Stimulated activated CD4-positive, alpha-beta T cell treated with anti-CD3 and anti-CD28 coated beads, Interleukin-1b, Interleukin-23, amount 100 ng/mL, for 1 hour (primary cell): Measurements from ENCODE around the gene MAPKAP1.

Source experiments
- DNase-seq, 2 donors: peaks; one replicate each; pipeline ENCODE4 v3.0.0-alpha.2; 2020; ENCODE audit warnings: low read depth in 2 of 2

The MAPKAP1 gene

DNA sequence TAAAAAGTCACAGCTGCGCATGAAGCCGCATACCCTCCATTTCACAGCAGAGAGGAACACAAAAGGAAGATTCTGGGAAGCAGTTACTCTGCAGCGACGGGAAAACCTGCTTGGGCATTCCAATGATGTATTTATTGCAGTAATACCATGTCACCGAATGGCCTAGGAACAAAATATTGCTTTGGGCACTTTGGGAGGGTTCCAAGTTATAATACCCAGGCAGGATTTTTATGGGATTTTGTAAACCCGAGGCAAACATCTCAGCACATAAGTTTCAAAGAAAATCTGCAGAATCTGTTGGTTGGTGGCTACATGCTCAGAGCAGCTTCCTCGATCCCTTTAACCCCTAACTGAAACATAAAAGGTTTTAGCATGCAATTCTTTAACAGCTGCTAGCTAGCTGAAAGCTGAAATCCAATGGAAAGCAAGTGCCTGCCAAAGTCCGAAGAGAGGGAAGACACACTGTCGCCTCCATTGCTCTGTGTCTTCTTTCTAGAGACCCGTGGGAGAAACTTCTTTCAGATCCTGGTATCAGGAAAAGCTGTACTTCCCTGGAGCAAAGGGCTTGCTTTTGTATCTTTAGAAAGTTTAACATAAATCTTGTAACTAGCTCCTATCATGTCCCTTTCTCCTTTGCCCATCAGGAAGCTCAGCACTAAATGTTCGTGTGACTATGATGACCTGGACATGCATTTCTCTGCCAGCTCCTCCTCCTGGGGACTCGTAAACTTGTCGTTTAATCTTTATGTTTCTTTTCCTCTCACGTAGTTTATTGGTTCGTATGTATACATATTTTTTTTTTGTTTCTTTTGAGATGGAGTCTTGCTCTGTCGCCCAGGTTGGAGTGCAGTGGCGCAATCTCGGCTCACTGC lies 195.0 kb downstream of the MAPKAP1 start:
- DNase-seq: no peak

DNA sequence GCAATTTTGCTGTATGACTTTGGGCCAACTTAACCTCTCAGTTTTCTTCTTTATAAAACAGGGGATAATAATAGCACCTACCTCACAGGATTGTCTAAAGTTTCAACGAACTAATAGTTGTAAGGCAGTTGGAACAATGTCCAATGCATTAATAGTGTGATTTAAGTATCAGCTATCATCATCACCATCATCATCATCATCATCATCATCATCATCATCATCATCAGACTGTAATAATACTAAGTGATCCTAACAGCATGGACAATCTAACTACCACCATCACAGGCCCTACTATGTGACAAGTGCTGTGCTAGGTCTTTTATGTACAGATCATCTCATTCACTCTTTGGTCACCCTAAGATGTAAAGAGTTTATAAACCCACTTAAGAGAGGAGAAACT lies 196.0 kb downstream of the MAPKAP1 start:
- DNase-seq: no peak

DNA sequence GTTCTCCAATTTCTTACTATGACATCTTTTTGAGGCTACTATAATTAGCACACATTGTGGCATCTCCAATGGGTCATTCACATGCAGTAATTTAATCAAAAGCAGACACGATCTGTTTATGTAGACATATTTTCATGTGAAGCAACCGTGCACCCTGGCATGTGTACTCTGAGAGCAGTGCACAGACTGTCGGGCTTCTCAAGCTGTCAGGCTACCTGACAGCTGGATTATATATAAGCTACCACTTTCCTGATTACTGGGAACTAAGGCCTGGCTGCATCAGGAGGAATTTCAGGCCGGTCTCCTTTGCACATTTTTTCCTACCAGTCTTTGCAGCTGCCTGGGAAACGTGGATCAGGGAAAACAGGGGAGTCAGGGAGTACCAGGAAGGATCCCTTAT lies 197.5 kb downstream of the MAPKAP1 start:
- DNase-seq: no peak

DNA sequence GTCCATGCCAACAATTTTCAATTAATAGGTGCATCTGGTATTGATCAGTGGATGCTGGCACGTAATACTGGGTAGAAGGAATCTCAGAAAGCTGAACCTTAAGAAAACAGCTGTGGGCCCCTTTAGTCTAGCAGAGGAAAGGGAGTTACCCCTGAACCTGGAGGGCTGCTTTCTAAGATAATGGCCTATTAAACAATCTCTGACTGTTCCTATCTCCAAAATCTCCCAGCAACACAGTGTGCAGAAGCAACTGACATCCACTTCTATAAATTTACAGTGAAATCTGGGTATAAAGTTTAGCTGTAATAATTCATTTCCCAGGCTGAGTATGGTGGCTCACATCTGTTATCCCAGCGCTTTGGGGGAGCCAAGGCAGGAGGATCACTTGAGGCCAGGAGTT lies 198.8 kb downstream of the MAPKAP1 start:
- DNase-seq: no peak

DNA sequence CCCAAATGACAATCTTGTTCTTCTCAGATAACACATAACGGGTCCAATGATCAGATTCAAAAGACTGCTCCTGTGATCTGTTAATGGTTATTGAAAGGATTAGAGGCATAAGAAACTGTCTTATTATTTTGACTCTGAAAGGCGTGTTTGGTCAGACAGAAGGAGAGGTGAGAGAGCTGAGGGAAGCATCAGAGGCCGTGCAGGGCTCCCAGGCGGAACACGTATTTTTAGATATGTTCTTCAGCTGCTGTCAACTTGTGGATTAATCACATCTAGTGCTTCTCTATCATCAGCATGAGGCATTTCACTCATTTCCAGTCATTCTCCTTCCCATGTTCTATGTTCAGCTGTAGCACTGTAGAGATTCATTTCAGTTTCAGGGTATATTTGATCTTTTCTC lies 199.8 kb downstream of the MAPKAP1 start:
- DNase-seq: no peak

DNA sequence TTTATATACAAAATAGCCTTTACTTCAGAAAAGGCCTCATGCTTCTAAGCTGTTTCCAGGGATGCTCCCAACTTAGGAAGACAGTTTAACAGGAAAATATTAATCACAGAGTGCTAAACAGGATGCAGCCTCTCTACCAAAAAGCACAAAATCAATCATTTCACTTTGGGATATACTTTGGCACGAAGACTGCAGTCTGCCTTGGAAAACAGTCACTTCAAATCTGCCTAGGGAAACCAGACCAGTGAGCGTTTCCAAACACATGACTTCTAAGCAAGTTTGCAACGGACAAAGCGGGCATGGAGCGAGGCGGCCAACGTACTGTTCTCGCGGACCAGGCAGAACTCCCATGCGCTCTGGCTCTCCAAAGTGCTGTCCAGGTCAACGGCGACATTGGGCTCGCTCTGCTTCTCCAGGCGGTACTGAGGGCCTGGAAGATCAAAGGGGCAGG lies 201.0 kb downstream of the MAPKAP1 start:
- DNase-seq: no peak

DNA sequence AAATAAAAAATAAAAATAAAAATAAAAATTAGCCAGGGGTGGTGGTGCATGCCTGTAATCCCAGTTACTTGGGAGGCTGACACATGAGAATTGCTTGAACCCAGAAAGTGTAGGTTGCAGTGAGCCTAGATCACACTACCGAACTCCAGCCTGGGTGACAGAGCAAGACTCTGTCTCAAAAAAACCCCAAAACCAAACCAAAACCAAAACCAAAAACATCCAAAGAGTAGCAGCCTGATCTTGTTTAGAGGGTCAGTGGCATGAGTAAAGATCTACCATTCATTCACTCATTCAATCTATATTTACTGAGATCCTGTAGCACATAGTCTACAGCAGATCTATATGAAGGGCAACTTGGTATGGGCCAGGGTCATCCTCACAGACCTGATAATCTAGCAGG lies 202.4 kb downstream of the MAPKAP1 start:
- DNase-seq: no peak

DNA sequence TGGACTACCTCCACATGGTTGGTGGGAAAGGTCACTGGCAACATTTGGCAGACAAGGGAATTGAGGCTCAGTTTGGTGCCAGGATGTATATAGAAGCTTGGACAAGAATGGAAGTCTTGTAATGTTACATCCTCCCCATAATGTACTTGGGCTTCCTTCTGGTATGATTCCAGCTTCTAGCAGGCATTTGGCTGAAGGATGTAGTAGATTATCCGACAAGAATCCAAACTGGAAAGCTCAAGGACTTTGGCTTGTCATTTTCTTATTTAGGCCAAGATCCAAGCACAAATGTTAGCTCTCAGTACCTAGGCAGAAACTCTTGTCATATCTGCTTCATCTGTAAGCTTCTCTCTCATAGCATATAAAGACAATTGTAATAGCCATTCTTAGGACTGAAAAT lies 209.1 kb downstream of the MAPKAP1 start:
- no peak for DNase-seq

DNA sequence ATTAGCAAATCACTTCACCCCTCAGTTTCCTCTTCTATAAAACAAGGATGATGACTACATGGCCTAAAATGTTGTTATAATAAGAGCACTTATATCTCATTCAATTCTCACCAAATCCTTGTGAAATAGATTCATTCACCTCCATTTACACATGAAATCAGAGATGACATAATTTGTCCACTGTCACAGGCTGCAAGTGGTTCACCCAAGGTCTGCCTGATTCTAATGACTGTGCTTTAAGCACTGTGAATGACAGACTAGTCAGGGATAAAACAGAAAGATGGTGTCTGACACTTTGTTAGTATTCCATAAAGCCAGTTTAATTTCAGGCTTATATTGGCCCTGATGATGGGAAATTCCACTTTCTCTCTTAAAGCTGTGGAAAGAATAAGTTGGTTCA lies 209.5 kb downstream of the MAPKAP1 start:
- no peak for DNase-seq

DNA sequence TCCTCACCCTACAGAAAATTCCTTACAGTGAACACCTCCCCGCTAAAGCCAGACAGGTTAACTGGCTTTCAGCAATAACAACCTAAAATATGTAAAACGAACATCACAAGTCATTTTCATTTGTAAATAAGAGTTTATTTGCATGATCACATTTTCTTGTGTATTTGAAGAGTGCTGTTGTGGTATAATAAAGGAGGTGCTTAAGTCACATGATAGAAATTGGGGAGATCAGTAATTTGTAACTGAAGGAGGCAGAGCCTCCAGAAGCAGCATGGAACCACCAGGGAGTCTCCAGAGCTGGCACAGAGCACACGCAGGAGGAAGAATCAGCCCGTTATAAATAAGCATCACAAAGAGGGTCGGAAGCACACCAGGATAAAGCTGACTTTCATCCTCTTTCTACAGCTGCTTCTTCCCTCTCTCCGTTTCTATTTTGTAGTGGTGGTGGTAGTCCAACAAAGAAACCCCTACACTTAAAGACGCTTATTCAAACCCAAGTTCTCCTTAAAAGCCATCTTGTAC lies 210.6 kb downstream of the MAPKAP1 start:
- DNase-seq: no peak

DNA sequence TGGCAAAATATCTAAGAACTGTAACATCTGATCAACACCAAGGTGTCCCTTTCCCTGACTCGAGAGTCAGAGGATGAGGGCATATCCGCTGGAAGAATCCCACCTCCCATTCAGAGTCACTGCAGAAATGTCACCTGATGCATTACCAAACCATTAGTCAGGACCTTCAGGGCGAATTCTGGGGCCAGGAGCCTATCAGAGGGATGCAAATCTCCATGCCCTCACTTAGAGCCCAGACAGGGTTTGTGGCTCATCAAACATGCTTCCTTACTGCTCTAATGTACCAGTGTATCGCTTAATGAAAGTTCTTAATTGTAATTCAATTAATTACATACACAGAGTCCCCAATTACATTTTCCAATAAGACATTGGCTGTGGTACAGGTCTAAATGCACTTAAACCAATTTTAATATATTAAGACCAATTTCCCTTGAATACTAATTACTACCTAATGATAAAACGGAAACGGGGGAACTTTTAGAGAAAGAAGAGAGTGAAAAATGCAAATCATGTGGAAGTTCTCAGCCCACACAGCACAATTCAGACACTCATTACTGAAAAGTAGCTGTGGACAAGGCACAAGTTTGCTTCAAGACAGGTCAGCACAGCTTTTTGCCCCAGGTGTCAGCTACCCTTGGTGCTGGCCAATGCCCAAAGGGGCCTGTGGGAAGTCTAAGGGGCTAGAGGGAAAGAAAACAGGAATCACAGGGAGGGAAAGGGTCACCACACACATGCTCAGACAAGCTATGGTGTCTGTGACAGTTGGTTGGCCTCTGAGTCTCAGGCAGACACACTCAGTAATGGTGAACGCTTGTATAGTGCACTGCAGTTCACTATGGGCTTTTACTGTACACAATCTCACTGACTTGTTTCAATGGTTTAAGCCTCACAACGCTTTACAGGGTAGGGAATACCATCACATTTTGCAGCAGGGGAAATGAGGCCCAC lies 211.6 kb downstream of the MAPKAP1 start:
- no peak for DNase-seq

DNA sequence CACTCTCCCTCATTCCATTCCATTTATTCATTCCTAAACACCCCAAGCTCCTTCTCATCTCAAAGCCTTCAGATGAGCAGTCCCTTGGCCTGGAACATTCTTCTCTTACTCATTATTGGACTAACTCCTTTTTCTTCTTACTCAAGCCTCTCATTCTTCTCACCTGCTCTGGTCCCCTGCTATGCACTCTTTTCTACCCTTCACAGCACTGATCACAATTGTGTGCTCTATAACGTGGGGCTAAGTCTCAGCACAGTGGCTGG lies 212.4 kb downstream of the MAPKAP1 start:
- no peak for DNase-seq

DNA sequence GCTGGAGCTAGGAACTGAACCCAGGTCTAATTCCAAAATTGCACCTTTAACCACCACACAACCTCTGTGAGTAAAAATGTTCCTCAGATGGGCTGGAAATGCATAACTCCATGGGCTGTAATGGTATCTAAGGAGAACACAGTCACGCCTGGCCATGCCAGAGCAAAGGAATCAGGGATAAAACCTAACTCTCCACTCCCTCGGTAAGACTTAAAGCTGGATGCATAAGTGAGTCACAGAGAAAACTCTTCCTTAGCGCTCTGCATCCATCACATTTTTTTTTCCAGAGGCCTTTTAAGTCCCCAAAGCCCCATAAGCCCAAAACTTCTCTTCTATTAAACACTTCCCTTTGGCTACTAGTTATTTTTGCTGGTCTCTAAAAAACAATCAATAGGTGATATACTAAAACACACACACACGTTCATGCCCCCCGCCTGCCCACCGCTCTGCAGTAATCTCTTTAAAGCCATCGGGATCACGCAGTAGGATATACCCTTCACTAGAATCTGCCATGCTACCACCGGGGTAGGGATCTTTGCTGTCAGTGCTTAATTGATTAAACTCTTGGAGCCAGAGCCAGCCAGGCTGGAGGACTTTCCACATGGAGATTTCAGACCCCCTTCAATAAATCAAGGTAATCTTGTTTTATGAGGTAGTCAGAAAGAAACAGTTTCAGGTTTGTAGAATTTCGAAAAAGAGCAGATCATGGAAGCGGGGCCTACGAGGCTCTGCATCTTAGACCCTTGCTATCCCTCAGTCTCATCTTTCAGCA lies 212.9 kb downstream of the MAPKAP1 start:
- DNase-seq: no peak

DNA sequence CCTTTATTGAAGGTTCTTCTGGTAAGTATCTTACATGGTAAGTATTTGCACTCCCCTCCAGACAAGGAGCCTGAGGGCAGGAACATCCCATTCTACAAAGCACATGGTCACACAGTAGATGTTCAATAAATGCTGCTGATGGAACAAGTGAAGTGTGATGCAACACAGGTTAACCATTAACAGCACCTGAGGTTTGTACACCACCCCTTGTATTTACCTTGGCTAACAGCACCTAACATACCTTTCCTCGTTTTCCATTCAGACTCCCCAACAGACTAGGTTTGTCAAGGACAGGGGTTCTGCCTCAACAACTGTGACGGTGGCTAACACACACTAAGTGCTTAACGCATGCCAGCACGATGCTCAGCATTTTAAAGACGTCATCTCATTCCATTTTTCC lies 213.6 kb downstream of the MAPKAP1 start:
- no peak for DNase-seq

DNA sequence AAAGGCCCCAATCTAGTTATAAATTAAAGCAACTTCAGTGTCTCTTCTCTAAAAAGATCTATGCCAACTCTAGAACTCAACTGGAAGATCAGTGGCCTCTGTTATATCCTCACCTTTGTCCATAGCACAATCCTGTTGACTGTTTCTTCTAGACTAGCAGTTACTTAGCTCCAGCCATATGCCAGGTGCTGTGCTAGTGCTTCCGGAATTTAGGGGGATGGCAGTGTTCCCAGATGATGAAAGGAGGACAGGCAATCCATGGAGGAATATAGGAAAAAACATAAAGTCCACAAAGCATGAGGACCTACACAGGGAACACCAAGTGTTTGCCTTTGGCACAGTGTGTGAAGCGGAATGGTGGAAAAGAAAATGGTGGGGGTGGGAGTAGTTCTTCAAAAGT lies 214.3 kb downstream of the MAPKAP1 start:
- no peak for DNase-seq

DNA sequence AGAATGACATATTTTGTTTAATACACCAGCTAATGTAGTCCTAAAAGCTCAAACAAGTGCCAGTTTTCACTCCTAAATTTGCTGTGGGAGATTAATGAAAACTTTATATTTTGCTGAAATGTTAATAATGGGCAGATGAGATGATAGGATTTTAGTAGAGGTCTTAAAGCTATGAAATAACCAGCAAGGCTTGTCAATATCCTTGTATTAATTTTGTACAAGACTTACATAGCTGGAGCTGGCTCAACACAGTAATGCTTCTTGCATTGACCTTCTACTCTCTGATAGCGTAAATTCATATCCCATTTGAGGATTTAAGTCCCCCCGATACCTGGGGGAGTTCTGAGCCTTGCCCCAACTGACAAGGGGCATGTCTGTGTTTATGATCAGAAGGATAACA lies 219.2 kb downstream of the MAPKAP1 start:
- DNase-seq: no peak

DNA sequence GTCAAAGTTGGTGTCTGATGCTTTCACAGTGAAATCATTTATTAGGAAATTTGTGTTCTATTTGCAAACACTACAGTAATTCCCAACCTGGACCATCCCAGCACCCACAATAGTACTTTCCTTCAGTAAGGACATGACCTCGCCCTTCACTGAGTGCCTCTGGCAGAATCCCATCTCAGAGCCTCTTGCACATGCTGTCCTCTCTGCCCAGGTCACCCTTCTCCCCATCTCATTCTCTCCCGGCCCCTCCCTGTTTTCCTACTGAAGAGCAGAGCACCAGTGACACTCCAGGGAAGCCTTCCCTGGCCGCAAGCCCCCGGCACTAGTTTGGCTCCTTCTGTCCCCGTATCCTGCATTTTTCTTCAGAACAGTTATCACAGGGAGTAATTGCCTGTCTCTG lies 220.4 kb downstream of the MAPKAP1 start:
- no peak for DNase-seq

DNA sequence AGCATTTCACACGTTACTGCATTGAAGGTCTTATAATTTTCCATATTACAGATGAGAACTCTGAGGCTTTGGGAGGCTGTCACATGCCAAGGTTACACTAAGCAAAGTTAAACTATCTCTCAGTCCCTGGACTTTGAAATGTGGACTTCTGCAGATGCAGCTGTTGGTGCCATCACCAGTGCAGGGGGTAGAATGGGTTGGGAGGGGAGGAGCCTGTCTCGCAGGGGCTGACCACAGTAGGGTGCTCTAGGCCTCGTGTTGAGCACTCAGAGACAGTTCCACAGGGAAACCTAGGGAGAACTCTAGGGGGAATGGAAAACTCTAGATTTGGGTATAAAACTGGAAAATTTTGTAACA lies 220.9 kb downstream of the MAPKAP1 start:
- DNase-seq: no peak

DNA sequence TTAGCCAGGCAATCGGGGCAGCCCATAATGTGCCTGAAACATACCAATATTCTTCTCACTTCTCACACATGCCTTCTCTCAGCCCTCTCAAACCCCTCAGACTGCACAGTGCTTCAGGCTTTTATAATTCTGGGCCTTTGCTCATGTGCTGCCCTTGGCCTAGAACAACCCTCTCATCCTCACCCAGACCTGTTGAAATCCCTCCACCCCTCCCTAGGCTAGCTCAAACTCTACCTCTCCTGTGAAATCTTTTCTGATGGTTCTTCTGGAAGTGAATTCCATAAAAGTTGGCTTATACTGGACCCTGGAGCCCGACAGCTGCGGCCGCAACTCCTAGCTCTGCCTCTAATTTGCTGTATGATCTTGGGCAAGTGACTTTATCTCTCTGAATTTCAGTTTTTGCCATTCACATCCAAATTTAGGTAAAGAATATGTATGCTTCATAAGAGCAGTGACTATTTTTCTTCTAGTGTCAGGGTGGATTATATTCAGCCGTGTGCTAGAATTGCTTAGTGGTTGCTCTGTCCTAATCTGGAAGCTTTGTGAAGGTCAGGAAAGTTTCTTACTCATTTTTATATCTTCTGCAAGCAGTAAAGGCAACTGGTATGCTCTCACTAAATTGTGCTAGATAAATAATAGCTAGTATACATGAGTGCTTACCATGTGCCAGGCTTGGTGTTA lies 221.4 kb downstream of the MAPKAP1 start:
- no peak for DNase-seq

DNA sequence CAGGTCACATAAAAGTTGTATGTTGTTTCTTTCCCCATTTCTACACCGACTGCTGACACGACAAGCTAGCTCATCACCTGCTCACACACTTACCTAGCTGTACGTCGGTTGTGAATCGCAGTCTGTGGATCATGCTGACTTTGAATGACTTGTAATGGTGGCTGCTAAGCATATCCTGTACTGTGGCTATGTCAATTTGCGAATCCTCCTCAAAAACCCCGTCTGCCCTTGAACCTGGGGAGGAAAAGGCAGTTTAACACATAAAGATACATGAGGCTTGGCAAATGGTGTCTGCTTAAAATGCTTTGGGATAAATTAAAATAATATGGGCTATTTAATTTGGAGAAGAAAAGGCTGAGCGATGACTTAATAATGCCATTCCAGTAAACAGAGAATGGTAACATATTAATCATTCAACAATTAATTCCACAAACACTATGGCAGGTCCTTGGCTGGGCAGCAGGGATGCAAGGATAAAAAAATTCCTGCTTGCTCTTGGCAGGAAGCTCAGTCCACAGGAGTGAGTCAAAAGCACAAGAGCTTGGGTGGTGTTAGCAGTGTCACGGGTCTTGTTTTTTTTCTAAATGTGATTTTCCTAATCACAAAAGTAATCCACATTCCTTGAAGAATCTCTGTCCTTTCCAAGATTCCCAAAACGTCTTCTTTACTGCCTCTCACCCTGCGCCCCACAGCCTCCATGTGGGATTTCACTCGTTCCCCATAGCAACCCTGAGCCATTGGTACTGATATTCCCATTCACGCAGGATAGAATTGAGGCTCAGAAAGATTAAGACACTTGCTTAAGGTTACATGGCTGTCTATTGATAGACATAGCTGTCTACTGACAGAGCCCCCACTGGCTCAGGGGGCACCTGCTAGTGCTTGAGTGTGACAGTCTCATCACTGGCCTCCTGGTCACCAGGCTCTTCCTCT lies 222.4 kb downstream of the MAPKAP1 start:
- no peak for DNase-seq
